Liver (tissue), 2 donors: ENCODE measurements around the gene CECR2.

Experiments
- CTCF ChIP-seq: fragments of 150-350 bp; IDR thresholded peaks from 2 replicates; pipeline ENCODE4 v1.5.1; 2017; ENCODE audit warnings: improper control_type of control experiment, low read depth, low read length; ENCODE audit not compliant: missing input control
- MAX ChIP-seq: IDR thresholded peaks from 2 replicates; pipeline ENCODE4 v1.6.1; 2016; ENCODE audit warnings: antibody characterized with exemption
- donor health status: healthy.

DNA sequence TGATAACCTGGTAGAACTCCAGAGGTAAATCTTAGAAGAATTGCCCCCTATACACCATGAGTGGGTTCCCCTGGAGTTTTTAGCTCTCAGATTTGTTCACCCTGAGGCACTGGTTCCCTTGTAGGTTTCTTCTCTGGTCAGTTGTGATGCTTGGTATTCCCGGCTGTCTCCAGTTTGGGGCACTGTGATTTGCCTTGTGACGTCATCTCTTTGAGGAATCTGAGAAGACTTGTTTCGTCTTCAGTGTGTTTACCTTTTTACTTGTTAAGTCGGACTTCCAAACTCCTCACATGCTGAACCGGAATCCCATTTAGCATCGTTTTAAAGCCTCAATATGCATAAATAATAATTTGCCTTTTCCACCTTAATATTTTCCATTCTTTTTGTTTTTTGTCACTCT is 54.4 kb downstream of the CECR2 start:
- no peak for TF ChIP-seq CTCF
- no peak for TF ChIP-seq MAX
